Measurements from ENCODE around the gene TRIM17.

DNA sequence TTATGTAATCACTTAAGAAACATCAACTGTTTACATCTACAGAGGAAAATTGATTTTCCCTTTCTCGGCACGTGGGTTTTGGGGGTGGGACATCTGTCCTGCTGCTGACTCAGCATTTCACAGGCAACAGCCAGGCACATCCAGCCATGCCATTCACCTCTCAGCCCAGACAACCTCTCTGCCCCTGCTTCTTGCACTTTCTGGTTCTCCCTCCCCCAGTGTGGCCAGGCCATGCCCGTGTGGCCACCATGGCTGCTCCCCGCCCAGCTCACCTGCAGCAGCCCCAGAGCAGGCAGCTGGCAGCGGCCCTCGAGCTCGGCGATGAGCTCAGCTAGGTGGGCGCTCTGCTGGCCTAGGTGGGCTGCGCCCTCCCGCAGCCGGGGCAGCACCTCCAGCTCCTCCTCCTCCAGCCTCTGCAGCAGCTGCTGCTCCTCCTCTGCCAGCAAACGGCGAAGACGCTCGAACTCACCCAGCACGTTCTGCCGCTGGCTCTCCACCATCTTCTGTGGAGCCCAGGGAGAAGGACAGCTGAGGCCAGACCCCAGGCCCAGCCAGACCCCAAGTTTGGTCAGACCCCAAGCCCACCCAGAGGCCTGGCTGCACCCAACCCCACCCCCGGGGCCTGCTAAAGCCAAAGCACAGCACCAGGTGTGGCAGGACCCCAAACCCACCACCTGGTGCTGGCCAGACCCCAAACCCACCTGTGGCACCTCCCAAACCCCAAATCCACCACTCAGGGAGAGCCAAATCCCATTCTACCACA lies 15.8 kb downstream of the TRIM17 start:
- TF ChIP-seq, protein P1, sequence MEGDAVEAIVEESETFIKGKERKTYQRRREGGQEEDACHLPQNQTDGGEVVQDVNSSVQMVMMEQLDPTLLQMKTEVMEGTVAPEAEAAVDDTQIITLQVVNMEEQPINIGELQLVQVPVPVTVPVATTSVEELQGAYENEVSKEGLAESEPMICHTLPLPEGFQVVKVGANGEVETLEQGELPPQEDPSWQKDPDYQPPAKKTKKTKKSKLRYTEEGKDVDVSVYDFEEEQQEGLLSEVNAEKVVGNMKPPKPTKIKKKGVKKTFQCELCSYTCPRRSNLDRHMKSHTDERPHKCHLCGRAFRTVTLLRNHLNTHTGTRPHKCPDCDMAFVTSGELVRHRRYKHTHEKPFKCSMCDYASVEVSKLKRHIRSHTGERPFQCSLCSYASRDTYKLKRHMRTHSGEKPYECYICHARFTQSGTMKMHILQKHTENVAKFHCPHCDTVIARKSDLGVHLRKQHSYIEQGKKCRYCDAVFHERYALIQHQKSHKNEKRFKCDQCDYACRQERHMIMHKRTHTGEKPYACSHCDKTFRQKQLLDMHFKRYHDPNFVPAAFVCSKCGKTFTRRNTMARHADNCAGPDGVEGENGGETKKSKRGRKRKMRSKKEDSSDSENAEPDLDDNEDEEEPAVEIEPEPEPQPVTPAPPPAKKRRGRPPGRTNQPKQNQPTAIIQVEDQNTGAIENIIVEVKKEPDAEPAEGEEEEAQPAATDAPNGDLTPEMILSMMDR (IDR thresholded peaks at IDR 0.05) = no peak
- TF ChIP-seq POLR2A (IDR thresholded peaks at IDR 0.05) = no peak

Data from breast epithelium (tissue), 3 donors.